GM21381 (cell line): ENCODE data around the gene ZNF396.
A peak's percentile ranks its signal among the peaks of the same experiment; 100 is the strongest.

ENCODE experiments used
- ATAC-seq: cut with Tn5 transposase; IDR thresholded peaks from one replicate; pipeline ENCODE4 v1.9.1; 2021; ENCODE audit warnings: mild to moderate bottlenecking, moderate library complexity; ENCODE audit not compliant: unreplicated experiment

Gene ZNF396

GRCh38 chr18:35376742-35377695 is at the start of gene ZNF396:
Gene ZNF396 (minus strand): TSS chr18:35377337. CDS start chr18:35374292, 3,045 bp downstream.
- ATAC-seq: peak; percentile 89

DNA sequence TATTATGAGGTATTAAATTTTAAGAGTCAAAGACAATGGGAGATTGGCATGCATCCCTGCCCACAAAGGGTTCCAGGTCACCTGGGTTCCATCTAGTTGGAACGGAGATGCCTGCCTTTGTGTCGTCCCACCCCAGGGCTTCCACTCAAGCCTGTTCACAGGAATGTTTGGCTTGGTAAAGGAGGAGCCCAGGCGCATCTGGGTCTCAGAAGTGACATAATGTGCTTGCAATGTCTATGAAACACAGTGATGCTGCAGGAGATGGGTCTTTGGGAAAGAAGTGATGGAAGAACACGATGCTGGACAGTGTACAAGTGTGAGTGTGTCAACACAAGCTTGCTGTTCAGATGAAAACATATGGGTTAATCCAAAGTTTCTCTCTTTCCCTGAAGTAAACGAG is 49.6 kb upstream of the ZNF396 start:
- ATAC-seq: no peak

DNA sequence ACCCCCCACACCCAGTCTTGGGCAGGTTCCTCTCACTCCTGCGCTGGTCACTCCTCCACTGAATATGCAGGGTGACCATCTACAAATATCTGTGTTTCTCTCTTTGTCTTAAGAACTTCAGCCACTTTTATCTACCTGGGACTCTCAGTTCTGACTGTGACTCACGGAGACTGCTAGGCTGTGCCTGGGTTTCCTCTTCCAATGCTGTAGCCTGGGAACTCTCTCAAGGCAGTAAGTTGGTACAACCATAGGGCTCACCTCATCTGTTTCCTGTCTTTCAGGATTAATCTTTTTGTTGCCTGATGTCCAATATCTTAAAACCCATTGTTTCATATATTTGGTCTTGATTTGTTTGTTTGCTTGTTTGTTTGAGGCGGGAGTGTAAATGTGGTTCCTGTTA is 47.2 kb upstream of the ZNF396 start:
- ATAC-seq: no peak

GRCh38 chr18:35422237-35422636 is 45.1 kb upstream of the ZNF396 start:
- no peak for ATAC-seq

- ATAC-seq: no peak
These were observed 41.5 kb upstream of the ZNF396 start for GRCh38 chr18:35418610-35419009.

DNA sequence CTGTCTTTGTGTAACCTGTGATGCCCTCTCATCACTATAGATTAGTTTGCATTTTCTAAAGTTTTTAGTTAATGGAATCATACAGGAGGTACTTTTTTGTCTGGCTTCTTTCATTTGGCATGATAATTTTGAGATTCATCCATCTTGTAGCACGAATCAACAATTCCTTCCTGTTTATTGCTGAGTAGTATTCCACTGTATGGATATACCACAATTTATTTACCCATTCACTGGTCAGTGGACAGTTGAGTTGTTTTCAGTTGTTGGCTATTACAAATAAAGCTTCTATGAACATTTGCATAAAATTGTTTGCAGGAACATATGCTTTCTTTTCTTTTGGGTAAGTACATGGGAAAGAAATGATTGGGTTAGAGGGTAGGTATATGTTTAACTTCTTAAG is 40.1 kb upstream of the ZNF396 start:
- ATAC-seq: no peak

- ATAC-seq: no peak
These were observed 38.5 kb upstream of the ZNF396 start for GRCh38 chr18:35415511-35416073.

DNA sequence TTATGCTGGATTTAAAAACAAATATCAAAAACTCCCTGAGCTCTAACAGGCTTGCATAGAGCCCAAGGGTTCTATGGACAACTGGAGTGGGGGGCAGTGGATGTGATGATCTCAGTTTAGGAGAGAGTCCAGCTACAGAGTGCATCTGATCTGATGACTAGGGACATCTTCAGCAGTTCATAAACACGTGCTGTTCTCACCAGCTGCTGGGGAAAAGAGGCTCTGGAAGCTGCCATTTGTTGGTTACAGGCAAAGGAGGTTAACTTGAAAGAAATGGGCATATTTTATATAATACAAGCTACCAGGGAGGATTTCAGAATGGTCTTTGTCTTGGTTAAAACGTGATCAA is 36.0 kb upstream of the ZNF396 start:
- no peak for ATAC-seq

GRCh38 chr18:35411625-35412351 is 34.7 kb upstream of the ZNF396 start:
- no peak for ATAC-seq

DNA sequence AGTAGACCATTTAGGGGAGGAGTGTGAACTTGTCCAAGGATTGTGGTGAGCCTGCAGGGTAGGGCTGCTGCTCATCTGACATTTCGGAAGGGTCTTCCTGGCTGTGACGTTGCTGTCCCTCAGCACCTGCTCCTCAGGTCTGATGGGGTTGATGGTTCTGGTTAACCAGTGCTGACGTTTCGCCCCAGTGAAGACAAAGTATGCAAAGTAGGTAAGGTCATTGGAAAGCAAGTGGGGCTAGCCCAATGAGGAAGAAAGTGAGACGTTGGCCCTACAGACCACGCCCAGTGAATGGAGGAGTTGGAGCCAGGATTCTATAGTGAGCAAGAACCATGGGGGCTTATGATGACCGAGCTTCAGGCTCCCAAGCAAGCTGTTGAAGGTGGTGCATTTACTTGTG is 33.4 kb upstream of the ZNF396 start:
- ATAC-seq: peak; percentile 51

DNA sequence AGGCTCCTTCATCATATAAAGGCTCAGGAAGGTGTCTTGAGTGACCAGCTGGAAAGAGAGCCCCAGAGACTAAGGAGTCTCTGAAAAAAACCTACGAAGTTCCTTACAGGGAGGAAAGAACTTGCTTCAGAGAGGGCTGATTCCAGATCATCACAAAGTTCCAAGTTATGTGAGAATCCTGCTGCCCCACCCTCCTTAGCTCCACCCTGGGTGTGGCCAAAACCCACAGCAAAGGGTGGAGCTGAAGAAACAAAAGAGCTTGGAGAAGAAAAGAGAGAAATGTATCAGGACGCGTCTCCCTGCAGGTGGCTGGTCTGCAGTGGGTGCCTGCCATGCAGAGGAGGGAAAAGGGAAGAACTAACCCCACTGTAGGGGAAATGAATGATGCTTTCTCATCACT is 32.8 kb upstream of the ZNF396 start:
- ATAC-seq: no peak

- no peak for ATAC-seq
These were observed 31.7 kb upstream of the ZNF396 start for GRCh38 chr18:35408843-35409261.

DNA sequence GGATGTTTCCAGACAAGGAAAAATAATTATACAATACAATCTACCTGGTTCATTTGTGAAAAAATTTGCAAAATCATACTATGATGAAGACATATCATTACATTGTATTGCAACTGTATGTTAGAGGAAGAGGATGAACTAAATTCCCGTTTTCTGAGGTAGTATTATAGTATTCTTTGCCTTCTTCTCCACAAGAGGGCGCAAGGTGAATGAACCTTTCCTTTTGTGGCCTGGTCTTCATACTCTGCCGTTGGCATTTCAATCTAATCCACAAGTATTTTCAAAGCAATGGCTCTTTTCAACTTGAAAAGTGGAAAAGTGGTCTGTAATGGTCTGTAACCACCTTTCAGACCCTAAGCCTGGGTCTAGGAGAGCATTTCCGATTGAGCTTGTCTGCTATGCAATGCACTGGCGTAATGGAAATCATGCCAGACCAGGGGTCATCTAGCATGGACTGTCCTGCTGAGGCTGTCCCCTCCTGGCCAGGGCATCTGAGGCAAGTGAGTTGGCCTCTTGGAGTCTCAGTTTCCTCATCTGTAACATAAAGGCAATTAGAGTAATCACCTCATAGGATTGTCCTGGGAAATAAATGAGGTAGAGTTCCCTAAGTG is 30.8 kb upstream of the ZNF396 start:
- peak; percentile 57 for ATAC-seq

DNA sequence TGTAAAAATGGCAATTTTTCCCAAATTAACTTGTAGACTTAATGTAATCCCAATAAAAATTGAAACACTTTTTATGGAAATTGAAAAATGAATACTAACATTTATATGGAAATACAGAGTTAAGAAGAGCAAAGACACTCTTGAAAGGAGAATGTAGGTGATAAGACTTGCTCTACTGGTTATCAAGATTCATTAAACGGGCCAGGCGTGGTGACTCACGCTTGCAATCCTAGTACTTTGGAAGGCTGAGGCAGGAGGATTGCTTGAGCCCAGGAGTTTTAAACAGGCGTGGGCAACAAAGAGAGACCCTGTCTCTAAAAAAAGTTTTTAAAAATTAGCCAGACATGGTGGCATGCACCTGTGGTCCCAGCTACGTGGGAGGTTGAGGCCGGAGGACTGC is 29.5 kb upstream of the ZNF396 start:
- no peak for ATAC-seq

DNA sequence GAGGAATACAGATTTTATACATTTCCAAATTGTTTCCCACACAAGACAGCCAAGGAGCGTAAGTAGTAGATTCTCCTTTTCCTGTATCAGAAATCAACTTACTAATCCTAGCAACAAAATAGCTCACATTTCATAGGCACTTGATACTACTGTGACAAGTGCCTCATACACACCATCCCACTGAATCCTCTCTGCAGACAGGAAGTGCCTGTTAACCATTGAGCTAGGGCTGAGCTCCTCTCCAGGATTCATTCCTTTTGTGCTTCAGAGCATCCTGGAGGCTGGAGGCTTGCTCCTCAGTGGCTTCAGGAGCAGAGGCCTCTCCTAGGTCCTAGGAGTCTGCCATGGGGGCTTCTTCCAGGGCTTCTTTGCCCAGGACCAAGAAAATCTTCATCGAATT is 20.8 kb upstream of the ZNF396 start:
- ATAC-seq: no peak

GRCh38 chr18:35393716-35394115 is 16.6 kb upstream of the ZNF396 start:
- no peak for ATAC-seq

DNA sequence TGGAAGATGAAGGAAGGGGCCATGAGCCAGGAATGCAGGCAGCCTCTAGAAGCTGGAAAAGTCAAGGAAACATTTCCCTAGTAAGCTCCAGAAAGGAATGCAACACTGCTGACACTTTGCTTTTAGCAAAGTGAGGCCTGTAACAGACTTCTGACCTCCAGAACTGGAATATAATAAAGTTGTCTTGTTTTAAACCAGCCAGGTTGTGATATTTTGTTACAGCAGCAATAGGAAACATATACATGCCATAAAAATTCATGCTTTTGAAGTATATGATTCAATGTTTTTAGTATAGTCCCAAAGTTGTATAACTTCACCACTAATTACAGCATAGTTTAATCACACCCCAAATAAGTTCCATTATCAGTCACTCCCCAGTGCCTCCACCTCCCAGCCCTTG is 15.2 kb upstream of the ZNF396 start:
- no peak for ATAC-seq

DNA sequence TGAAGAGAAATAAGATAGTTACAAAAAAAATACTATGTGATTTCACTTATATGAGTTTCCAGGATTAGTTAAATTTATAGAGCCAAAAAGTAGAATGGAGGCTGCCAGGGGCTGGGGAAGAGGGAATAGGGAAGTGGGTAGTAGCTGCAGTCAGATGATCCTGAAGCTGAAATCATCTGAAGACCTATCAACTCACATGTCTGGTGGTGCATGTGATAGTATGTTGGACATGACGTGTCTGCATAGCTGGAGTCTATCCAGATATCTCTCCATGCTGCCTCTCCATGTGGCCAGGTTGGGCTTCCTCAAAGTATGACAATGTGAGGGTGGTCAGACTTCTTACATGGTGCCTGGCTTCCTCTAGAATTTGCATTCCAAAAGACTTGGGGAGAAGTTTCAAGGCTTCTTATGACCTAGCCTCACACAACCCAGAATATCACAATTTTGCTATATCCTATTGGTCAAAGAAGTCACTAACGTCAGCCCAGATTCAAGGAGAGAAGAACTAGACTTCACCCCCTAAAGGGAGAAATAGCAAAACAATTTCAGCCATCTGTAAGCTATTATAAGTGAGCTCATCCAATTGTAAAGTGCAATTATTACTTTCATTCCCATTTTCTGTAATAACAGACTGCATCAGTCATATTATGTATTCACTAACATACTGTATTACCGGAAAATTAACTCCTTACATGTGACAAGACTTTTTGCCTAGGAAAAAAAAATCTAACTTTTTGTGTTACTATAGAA is 14.0 kb upstream of the ZNF396 start:
- no peak for ATAC-seq

GRCh38 chr18:35389095-35389618 is 12.0 kb upstream of the ZNF396 start:
- ATAC-seq: no peak

- ATAC-seq: peak; percentile 43
These were observed 10.0 kb upstream of the ZNF396 start for GRCh38 chr18:35387152-35387571.
